Measurements from ENCODE around the gene PPP2R3A. TPM values are rescaled to one million over a fixed set of nuclear protein-coding genes. Genes with fewer than 3 reads are reported as not detected.

PPP2R3A gene
- total and polyA plus RNA-seq, 2 of the 13 experiments (the other 11 are each of a cell fraction or from before 2014, with no cell fraction given) = 0.07 to 0.12 TPM

DNA sequence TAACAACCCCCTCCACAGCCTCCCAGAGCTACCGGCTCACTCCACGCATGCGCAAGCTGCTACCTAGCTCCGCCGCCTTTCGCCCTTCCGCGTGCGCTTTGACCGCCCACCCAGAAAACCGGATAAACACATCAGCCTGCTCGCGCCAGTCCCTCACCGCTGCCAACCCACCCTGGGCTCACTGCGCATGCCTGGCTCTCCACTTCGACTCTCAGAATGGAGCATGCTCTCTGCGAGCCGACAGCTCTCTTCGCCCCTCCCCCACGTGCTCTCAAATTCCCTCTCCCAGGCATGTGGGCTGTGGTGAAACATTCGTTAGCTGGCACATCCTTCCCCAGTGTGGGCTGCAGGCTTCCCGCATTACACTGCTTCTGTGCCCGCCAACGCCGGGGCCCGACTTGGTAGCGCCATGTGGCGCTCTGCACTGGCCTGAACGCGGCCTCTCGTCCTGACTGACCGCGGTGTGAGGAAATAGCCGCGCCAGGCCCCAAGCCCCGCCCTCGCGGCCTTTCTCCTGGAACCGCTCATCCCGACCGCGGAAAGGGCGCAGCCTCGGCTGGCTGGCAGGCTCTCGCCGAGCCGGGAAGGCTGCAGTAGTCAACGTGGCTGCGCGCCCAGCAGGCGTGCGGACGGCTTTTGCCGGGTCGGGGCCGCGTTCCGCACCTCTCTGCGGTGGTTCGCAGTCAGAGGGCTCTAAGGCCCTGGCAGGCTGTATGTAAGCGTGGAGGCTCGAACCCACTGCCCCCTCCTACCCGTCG lies 231.1 kb downstream of the PPP2R3A start (continued):
- peak; percentile 90 for TF ChIP-seq ZNF749 (CRISPR knock-in tag; IDR thresholded peaks at IDR 0.05; ENCODE audit: borderline replicate concordance)
- TF ChIP-seq, protein P1, sequence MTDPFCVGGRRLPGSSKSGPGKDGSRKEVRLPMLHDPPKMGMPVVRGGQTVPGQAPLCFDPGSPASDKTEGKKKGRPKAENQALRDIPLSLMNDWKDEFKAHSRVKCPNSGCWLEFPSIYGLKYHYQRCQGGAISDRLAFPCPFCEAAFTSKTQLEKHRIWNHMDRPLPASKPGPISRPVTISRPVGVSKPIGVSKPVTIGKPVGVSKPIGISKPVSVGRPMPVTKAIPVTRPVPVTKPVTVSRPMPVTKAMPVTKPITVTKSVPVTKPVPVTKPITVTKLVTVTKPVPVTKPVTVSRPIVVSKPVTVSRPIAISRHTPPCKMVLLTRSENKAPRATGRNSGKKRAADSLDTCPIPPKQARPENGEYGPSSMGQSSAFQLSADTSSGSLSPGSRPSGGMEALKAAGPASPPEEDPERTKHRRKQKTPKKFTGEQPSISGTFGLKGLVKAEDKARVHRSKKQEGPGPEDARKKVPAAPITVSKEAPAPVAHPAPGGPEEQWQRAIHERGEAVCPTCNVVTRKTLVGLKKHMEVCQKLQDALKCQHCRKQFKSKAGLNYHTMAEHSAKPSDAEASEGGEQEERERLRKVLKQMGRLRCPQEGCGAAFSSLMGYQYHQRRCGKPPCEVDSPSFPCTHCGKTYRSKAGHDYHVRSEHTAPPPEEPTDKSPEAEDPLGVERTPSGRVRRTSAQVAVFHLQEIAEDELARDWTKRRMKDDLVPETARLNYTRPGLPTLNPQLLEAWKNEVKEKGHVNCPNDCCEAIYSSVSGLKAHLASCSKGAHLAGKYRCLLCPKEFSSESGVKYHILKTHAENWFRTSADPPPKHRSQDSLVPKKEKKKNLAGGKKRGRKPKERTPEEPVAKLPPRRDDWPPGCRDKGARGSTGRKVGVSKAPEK (CRISPR knock-in tag; IDR thresholded peaks at IDR 0.05; ENCODE audit: borderline replicate concordance) = peak; percentile 60; the same call in 1 of the 2 replicates
- peak; percentile 92 for TF ChIP-seq DR1 (CRISPR knock-in tag; IDR thresholded peaks at IDR 0.05)
- TF ChIP-seq, protein P2, sequence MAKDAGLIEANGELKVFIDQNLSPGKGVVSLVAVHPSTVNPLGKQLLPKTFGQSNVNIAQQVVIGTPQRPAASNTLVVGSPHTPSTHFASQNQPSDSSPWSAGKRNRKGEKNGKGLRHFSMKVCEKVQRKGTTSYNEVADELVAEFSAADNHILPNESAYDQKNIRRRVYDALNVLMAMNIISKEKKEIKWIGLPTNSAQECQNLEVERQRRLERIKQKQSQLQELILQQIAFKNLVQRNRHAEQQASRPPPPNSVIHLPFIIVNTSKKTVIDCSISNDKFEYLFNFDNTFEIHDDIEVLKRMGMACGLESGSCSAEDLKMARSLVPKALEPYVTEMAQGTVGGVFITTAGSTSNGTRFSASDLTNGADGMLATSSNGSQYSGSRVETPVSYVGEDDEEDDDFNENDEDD (CRISPR knock-in tag; IDR thresholded peaks at IDR 0.05; ENCODE audit: borderline replicate concordance) = peak; percentile 97
- TF ChIP-seq CC2D1A (CRISPR knock-in tag; IDR thresholded peaks at IDR 0.05) = peak; percentile 98
- peak; percentile 84; the same call in 1 of the 2 replicates for TF ChIP-seq ZNF768 (CRISPR knock-in tag; IDR thresholded peaks at IDR 0.05)
- TF ChIP-seq, protein P3, sequence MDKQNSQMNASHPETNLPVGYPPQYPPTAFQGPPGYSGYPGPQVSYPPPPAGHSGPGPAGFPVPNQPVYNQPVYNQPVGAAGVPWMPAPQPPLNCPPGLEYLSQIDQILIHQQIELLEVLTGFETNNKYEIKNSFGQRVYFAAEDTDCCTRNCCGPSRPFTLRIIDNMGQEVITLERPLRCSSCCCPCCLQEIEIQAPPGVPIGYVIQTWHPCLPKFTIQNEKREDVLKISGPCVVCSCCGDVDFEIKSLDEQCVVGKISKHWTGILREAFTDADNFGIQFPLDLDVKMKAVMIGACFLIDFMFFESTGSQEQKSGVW (CRISPR knock-in tag; IDR thresholded peaks at IDR 0.05; ENCODE audit: borderline replicate concordance) = 0 out of 2 replicates have a peak, but pooled peaks have one; percentile 40
- TF ChIP-seq SOX6 (IDR thresholded peaks at IDR 0.05) = no peak
- peak; percentile 87 for TF ChIP-seq SOX6 (CRISPR knock-in tag; IDR thresholded peaks at IDR 0.05)
- peak; percentile 95 for TF ChIP-seq ZFP37 (CRISPR knock-in tag; IDR thresholded peaks at IDR 0.05; ENCODE audit: borderline replicate concordance)
- TF ChIP-seq, protein P4, sequence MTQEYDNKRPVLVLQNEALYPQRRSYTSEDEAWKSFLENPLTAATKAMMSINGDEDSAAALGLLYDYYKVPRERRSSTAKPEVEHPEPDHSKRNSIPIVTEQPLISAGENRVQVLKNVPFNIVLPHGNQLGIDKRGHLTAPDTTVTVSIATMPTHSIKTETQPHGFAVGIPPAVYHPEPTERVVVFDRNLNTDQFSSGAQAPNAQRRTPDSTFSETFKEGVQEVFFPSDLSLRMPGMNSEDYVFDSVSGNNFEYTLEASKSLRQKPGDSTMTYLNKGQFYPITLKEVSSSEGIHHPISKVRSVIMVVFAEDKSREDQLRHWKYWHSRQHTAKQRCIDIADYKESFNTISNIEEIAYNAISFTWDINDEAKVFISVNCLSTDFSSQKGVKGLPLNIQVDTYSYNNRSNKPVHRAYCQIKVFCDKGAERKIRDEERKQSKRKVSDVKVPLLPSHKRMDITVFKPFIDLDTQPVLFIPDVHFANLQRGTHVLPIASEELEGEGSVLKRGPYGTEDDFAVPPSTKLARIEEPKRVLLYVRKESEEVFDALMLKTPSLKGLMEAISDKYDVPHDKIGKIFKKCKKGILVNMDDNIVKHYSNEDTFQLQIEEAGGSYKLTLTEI (CRISPR knock-in tag; conservative IDR thresholded peaks at IDR 0.05) = peak; percentile 23; the same call in 1 of the 2 replicates
- TF ChIP-seq CHCHD3 (CRISPR knock-in tag; IDR thresholded peaks at IDR 0.05) = peak; percentile 91; the same call in 1 of the 2 replicates
- TF ChIP-seq RXRA (CRISPR knock-in tag; IDR thresholded peaks at IDR 0.05) = peak; percentile 95
- peak; percentile 96 for TF ChIP-seq GLI4 (CRISPR knock-in tag; IDR thresholded peaks at IDR 0.05; ENCODE audit: borderline replicate concordance)
- no peak for TF ChIP-seq ZNF652 (CRISPR knock-in tag; IDR thresholded peaks at IDR 0.05; ENCODE audit: borderline replicate concordance, low read depth)
- TF ChIP-seq, protein P5, sequence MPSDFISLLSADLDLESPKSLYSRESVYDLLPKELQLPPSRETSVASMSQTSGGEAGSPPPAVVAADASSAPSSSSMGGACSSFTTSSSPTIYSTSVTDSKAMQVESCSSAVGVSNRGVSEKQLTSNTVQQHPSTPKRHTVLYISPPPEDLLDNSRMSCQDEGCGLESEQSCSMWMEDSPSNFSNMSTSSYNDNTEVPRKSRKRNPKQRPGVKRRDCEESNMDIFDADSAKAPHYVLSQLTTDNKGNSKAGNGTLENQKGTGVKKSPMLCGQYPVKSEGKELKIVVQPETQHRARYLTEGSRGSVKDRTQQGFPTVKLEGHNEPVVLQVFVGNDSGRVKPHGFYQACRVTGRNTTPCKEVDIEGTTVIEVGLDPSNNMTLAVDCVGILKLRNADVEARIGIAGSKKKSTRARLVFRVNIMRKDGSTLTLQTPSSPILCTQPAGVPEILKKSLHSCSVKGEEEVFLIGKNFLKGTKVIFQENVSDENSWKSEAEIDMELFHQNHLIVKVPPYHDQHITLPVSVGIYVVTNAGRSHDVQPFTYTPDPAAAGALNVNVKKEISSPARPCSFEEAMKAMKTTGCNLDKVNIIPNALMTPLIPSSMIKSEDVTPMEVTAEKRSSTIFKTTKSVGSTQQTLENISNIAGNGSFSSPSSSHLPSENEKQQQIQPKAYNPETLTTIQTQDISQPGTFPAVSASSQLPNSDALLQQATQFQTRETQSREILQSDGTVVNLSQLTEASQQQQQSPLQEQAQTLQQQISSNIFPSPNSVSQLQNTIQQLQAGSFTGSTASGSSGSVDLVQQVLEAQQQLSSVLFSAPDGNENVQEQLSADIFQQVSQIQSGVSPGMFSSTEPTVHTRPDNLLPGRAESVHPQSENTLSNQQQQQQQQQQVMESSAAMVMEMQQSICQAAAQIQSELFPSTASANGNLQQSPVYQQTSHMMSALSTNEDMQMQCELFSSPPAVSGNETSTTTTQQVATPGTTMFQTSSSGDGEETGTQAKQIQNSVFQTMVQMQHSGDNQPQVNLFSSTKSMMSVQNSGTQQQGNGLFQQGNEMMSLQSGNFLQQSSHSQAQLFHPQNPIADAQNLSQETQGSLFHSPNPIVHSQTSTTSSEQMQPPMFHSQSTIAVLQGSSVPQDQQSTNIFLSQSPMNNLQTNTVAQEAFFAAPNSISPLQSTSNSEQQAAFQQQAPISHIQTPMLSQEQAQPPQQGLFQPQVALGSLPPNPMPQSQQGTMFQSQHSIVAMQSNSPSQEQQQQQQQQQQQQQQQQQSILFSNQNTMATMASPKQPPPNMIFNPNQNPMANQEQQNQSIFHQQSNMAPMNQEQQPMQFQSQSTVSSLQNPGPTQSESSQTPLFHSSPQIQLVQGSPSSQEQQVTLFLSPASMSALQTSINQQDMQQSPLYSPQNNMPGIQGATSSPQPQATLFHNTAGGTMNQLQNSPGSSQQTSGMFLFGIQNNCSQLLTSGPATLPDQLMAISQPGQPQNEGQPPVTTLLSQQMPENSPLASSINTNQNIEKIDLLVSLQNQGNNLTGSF (CRISPR knock-in tag; IDR thresholded peaks at IDR 0.05) = peak; percentile 95

All from HepG2 (cell line).